Measurements from ENCODE around the gene ACBD3. TPM values are rescaled to one million over a fixed set of nuclear protein-coding genes. Genes with fewer than 3 reads are reported as not detected.

Gene ACBD3
- polyA plus RNA-seq, 1 experiment, result 22.8 TPM

DNA sequence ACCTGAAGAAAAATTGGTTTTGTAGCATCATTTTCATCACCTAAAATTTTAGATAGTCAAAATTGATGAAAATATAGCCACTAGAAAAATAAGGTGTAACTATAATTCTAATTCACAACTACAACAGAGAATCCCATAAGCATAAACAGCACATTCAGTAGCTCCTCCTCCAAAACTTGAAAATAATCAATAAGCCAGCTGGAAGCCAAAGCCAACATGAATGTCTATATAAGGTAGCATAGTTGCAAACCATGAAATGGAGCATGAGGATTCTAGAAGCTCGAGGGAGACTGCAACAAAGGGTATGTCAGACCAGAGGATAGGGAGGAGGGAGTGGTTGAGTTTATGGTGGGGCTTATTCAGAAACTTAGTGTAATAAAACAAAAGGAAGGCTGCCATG, 22.4 kb downstream of the ACBD3 start:
- Histone ChIP-seq H3K36me3 (ENCODE audit: control insufficient read depth, insufficient read depth, low read length) (peaks cover 7% of the 10 kb centered on the region), H3K27me3 (ENCODE audit: control insufficient read depth, insufficient read depth, low read length) (no peaks in the 10 kb centered on the region), H3K4me3 (ENCODE audit: low read depth, low read length) (no peak overlapping the region)
- TF ChIP-seq, protein P1, sequence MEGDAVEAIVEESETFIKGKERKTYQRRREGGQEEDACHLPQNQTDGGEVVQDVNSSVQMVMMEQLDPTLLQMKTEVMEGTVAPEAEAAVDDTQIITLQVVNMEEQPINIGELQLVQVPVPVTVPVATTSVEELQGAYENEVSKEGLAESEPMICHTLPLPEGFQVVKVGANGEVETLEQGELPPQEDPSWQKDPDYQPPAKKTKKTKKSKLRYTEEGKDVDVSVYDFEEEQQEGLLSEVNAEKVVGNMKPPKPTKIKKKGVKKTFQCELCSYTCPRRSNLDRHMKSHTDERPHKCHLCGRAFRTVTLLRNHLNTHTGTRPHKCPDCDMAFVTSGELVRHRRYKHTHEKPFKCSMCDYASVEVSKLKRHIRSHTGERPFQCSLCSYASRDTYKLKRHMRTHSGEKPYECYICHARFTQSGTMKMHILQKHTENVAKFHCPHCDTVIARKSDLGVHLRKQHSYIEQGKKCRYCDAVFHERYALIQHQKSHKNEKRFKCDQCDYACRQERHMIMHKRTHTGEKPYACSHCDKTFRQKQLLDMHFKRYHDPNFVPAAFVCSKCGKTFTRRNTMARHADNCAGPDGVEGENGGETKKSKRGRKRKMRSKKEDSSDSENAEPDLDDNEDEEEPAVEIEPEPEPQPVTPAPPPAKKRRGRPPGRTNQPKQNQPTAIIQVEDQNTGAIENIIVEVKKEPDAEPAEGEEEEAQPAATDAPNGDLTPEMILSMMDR (IDR thresholded peaks at IDR 0.05; ENCODE audit: insufficient read depth, low read depth, low read length), result no peak
- CTCF ChIA-PET, result no interaction called here
- POLR2A ChIA-PET, result no interaction called here
- DNase-seq (ENCODE audit: low read depth), result no peak

GRCh38 chr1:226162898-226163297, 23.6 kb downstream of the ACBD3 start:
- ChIA-PET CTCF (interaction anchor here (1.0 kb wide), 2 partner anchors 10 to 37 kb away, joined by 3 to 5 read pairs; no protein-coding TSS in a partner anchor), POLR2A (no interaction called here)
- Histone ChIP-seq H3K27me3 (ENCODE audit: control insufficient read depth, insufficient read depth, low read length) (no peaks in the 10 kb centered on the region), H3K4me3 (ENCODE audit: low read depth, low read length) (no peak overlapping the region), H3K36me3 (ENCODE audit: control insufficient read depth, insufficient read depth, low read length) (peaks cover 15% of the 10 kb centered on the region)
- TF ChIP-seq, protein P1 (IDR thresholded peaks at IDR 0.05; ENCODE audit: insufficient read depth, low read depth, low read length), result no peak
- DNase-seq (ENCODE audit: low read depth), result no peak

GRCh38 chr1:226158983-226159382, 27.6 kb downstream of the ACBD3 start:
- Histone ChIP-seq H3K4me3 (ENCODE audit: low read depth, low read length) (no peak overlapping the region), H3K36me3 (ENCODE audit: control insufficient read depth, insufficient read depth, low read length) (peaks cover 14% of the 10 kb centered on the region), H3K27me3 (ENCODE audit: control insufficient read depth, insufficient read depth, low read length) (no peaks in the 10 kb centered on the region)
- POLR2A ChIA-PET, result no interaction called here
- TF ChIP-seq, protein P1 (IDR thresholded peaks at IDR 0.05; ENCODE audit: insufficient read depth, low read depth, low read length), result no peak
- CTCF ChIA-PET, result no interaction called here
- no peak for DNase-seq (ENCODE audit: low read depth)

DNA sequence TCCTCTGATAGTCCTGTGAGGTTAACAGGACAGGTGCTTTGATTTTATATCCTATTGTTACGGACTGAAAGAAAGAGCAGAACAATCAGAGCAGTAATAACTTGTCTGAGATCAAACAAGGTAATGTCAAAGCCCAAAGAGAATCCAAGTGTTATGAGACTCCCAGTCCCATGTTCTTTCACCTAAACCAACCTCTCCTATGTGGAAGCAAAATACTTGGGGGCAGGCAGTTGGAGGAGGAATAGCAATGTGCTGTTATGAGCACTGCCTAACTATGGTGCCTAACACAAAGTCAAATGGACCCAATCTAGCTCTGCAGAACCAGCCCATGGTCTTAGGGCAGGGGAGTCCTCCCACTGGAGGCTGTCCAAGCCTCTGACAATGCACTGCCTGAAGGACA, 28.1 kb downstream of the ACBD3 start:
- TF ChIP-seq, protein P1 (IDR thresholded peaks at IDR 0.05; ENCODE audit: insufficient read depth, low read depth, low read length), result no peak
- H3K36me3 ChIP-seq (ENCODE audit: control insufficient read depth, insufficient read depth, low read length), result peaks cover 17% of the 10 kb centered on the region
- POLR2A ChIA-PET, result no interaction called here
- no peak overlapping the region for H3K4me3 ChIP-seq (ENCODE audit: low read depth, low read length)
- CTCF ChIA-PET, result no interaction called here
- no peaks in the 10 kb centered on the region for H3K27me3 ChIP-seq (ENCODE audit: control insufficient read depth, insufficient read depth, low read length)
- no peak for DNase-seq (ENCODE audit: low read depth)

DNA sequence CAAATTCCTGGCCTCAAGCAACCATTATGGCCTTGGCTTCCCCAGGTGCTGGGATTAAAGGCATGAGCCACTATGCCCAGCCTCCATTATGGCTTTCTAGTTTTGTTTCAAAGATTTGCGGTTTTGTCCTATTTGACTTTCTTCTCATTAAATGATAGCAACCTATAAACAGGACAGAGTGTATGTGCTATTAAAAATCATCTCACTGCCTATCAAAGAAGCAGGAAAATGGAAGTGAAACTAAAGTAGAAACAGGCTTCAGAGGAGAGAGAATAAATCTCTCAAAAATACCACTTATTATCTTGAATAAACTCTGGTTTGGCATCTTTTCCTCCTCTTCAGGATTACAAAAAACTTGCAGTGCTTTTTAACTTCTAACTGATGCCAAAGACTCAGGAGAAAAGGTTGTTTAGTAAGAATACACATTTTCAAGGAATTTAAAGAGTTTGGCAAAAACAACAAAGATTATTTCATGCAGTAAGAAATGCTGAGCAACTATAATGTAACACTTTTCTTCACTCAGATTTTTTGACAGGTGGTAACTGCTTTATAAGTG, 28.7 kb downstream of the ACBD3 start:
- no peaks in the 10 kb centered on the region for H3K27me3 ChIP-seq (ENCODE audit: control insufficient read depth, insufficient read depth, low read length)
- TF ChIP-seq, protein P1 (IDR thresholded peaks at IDR 0.05; ENCODE audit: insufficient read depth, low read depth, low read length), result no peak
- DNase-seq (ENCODE audit: low read depth), result no peak
- no peak overlapping the region for H3K4me3 ChIP-seq (ENCODE audit: low read depth, low read length)
- ChIA-PET POLR2A (no interaction called here), CTCF (interaction anchor here (0.6 to 1.2 kb wide), 2 partner anchors 32 to 455 kb away, joined by 4 read pairs; no protein-coding TSS in a partner anchor)
- H3K36me3 ChIP-seq (ENCODE audit: control insufficient read depth, insufficient read depth, low read length), result peaks cover 19% of the 10 kb centered on the region

All from BJ (cell line).